Measurements from ENCODE around the gene OR12D2.

- TF ChIP-seq EZH2 (IDR thresholded peaks at IDR 0.05; ENCODE audit: insufficient read depth, poor library complexity, severe bottlenecking) = no peak
- no peak for TF ChIP-seq EZH2phosphoT487 (IDR thresholded peaks at IDR 0.05; ENCODE audit: insufficient read depth, low read depth)
Observed at GRCh38 chr6:29403801-29404200, 8.4 kb downstream of the OR12D2 start.
